Fibroblast of skin of abdomen (primary cell): ENCODE results near the gene GABBR1.
A peak's percentile ranks its signal among the peaks of the same experiment; 100 is the strongest.

ENCODE experiments used
- DNase-seq: peaks from one replicate; pipeline ENCODE4 v3.0.0-alpha.2; 2013

The GABBR1 gene

DNA sequence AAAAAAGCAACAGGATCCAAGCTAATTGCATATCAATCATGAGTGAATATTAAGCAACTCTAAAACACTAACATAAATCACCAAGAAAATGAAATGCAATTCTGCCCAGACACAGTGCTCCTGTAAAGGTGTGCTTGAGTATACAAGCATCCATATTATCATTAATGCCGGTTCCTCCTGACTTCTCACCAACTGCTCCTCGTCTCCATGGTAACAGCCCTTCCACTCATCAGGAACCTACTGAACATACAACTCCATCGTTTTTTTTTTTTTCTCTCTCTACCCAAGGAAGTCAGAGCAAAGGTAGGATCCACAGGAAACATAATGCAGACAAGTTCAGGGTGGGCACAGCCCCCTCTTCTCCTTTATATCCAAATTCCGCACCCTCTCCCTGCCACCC is 12.4 kb downstream of the GABBR1 start:
- DNase-seq: no peak

DNA sequence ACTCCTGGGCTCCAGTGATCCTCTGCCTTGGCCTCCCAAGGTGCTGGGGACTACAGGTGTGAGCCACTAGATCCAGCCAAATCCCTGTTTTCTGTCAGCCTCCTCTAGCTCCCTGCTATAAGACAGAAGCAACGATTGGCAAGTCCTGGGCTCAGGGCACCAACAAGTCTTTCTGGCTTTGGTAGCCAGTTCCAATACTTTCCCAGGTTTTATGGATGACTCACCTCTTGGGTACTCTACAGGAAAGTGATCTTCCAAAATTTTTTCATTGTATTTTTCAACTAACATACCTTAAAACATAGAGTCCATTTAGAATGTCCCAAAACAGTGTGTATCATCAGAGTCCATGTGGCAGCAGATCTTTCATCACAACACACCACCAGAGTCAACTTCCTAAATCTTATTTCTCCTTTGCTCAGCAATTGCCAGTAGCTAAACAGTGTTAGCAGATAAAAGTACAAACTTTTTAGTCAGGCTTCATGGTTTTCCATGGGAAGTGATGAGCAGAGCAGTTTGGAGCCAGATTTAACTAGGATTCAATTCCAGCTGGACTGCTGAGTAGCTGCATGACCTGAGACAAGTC is 13.3 kb downstream of the GABBR1 start:
- DNase-seq: no peak

DNA sequence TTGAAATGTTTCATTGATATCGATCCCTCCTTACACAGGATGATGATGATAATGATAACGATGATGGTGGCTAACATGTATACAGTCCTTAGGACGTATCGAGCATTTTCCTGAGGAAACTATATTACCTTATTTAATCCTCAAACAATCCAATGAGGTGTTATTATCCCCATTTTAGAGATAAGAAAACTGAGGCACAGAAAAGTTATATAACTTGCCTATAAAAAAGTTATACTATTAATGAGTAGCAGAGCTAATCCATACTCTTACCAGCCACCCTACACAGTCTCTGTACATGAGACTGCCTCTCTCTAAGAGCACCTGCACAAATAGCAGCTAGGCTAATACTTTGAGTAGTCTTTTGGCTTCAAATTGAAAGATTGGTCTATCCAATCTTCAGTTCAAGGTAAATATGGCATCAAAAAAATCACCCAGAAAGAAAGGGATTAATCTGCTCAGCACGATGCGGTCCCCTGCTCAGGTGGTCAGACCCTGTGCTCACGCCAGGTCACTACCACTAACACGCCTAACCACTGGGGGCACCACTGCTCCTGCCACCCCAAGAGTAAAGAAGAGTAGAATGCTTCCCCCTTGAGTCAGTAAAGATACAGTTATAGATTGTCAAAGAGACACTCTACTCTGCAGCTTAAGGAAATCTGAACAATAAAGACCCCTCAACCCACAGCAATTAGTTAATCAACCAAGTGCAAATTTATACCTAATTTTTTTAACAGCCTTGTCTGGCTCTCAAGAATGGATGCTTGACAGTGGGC is 15.0 kb downstream of the GABBR1 start:
- DNase-seq: no peak

DNA sequence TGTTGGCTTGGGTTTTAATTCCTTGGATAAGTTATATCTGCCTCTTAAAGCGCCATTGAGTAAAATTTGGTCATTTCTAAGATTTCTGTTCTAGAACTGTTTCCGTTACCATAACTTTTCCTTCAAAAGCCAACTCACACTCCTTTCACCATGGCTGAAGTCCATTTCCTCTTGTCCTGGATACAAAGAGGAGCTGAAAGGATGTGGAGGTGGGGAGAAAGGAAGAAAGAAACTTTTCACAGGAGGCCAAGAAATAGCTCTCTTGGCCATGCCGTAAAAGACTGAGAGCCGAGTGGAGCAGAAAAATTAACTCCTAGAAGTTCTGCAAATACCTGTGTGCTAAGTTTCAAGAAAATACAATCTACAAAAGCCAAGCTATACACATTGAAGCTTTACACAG is 21.6 kb downstream of the GABBR1 start:
- DNase-seq: no peak

DNA sequence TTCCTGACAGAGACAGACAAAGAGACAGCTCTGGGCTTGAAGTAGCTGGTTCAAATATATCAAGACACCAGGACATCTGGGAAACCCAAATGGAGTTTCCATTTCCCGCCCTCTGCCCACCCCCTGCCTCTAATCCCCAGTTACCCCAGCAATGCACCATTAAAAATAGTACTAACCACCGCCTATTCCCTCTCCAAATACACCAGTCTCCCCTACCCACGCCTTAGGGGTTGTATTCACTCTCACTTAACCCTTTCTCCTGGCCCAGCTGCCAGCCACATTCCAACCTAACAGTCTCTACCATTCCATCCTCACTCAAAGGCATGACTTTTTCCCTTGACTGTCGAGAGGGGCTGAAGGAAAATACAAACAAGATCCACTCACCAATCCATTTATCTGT is 22.4 kb downstream of the GABBR1 start:
- DNase-seq: no peak

DNA sequence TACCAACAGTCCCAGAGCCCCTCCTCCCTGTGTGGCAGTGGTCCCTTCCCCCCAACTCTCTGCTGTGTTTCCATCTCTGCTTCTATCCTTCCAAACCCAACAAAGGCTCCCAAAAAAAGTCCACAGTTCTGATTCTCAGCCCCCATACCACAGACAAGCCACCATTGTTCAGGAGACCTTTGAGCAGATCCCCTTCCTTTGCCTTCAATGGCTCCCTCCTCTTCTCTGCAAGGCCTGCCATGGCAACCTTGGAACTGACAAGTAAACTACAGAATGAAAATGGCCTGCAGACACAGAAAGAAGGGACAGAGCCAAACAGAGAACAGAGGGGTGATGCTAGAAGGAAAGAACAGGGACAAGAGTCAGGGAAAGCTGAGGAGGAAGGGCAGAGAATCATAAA is 24.9 kb downstream of the GABBR1 start:
- DNase-seq: no peak

DNA sequence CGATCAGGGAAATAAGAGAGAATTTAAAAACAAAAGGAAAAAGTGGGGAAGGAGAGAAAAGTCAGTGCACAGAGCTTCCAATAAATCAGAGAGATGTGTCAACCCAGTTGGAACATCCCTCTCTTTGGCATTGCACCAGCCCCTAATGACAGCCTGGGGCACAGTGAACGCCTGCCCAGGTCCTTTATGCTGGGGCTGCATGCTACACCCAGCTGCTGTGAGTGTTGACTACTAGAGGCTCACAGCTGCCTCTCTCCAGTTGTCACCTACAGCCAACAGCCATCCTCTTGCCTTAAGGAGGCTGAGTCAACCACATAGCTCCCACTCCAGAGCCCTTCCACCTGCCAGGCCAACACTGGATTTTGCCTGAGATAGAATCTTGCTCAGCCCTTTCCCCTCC is 29.1 kb downstream of the GABBR1 start:
- no peak for DNase-seq

DNA sequence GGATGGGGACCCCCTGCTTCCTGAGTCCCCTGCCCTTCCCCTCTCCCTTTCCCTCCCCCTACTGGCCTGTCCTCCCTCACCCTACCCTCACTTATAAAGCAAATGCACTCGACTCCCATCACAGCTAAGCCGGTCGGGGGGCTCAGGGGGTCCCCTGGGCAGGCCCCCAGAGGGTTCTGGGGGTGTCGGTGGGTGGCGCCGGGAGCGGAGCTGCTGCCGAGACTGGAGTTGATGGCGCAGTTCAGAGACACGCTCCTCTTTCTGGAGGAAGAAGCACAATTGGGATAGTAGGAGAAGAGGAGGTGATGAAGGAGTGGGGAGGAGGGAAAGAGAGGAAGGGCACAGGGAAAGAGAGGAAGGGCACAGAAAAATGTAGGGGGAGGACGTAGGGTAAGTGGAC is 29.5 kb downstream of the GABBR1 start:
- DNase-seq: no peak

DNA sequence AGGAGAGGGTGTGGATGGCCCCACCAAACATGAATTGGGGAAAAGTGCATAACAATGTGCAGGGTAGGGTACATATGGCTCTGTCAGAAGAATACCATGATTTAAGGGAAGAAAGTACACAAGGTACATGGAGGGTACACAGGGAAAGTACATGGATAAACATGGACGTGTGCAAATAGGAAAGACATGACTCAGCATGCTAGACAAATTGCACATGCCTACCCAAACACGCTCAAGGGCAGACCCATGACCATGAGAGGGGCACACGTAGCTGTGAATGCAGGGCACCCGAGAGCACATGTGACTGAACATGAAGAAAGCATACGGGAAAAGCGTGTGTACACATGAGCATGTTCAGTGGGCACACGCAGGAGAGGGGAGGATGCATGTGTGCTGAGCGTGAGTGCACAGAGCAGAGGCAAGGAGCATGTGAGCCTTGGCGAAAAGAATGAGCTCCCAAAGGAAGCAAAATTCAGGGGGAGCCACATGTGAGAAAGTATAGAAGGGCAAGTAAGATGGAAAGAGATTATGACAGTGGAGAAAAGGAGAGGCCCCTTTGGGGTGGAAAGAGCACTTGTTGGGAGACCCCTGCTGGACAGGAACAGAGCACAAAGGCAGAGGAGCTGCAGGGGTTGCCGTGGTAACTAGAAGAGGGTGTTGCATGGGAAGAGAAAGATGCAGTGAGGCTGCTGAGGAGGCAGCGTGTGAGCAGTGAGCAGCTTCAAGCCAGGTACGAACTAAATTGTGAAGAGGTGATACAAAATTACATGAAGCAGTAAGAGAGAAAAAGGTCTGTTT is 30.2 kb downstream of the GABBR1 start:
- peak; percentile 21 for DNase-seq

DNA sequence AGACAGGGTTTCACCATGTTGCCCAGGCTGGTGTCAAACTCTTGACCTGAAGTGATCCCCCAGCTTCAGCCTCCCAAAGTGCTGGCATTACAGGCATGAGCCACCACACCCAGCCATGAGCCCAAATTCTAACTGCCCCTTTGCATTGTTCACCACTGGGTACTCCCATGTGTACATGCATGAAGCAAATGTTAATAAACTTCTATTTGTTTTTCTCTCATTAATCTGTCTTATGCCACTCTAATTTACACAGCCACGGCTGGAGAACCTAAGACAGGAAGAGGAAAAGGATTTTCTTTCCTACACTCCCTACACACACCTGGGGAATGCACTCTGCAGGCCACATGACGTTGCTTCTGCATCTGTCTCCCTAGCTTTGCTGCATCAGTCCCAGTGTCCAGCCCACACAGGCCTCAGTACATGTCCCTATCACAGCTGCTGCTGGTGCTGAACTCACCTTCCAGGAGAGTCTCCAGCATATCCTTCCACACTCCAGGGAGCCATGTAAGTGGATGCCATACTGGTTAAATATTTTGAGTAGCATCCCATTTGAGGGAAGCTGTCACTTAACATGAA is 34.7 kb downstream of the GABBR1 start:
- no peak for DNase-seq

DNA sequence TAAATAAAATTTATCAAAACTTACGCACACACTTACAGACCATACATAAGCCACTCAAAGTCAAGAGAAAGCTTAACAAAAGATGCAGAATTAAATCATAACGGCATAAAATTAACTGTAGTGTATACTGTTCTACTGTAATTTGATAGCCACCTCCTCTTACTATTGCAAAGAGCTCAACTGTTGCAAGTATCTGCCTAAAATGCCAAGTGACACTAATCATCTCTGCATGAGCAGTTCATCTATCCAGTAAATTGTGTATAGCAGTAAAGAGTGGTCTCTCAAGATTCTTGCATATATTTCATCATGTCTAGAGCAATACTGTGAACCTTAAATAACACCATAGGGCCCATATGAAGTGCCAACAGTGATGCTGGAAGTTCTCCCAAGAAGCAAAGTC is 35.8 kb downstream of the GABBR1 start:
- peak; percentile 27 for DNase-seq

DNA sequence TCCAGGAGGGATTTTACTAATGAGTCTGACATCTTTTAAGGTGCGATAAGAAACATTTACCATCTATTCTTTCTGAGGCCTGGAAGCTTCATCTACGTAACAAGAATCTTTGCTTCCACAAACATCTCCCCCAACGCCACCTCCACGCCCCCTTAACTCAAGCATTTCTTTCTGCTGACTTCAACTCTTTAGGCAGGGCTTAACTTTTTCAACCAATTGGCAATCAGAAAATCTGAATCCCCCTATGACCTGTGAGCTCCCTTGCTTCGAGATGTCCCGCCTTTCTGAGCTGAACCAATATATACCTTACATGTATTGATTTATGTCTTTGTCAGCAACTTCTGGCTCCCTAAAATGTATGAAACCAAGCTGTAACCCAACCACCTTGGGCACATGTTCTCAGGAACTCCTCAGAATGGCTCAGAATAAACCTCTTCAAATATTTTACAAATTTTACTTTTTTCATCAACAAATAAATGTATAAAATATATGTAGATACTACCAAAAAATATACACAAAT is 36.5 kb downstream of the GABBR1 start:
- DNase-seq: no peak

DNA sequence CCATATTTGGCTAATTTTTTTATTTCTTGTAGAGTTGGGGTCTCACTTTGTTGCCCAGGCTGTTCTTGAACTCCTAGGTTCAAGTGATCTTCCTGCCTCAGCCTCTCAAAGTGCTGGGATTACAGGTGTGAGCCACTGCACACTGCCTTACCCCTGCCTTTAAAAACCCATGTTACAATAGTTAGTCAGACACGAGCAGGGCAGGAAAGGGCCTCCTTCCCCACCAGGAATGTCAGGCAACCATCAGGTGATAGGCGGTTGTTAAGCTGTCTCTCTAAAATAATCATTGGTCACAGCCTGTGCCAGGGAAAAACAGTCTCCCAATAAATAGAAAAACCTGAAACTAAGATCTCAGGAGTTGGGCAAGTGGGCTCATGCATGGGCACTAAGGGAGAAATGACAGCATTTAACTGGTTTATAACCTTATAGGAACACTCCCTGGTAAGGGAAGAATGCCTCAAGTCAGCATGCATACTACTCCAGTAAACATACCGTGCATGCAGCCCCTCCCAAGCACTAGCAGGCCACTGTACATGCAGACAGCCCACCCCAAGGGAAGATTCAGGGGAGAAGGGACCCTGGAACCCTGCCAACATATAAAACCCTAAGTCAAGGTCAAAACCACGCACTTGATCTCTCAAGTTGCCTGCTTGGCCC is 39.7 kb downstream of the GABBR1 start:
- DNase-seq: no peak

DNA sequence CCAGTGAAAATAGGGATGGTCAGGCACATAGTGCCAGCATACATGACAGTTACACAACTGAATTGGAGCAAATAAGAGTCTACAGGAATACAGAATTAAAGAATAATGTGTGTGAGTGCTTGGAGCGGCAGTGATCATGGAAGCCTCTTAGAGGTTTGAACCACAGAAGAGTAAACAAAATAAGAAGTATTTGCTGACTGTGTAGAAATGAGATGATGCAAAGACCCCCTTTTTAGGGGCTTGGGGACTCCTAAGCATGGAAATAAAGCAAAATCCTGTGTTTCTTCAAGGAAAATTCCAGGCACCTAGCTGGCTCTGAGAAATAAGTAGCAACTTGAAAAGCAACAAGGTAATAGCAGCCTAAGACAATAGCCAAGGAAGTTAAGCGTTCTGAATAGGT is 41.3 kb downstream of the GABBR1 start:
- DNase-seq: no peak

DNA sequence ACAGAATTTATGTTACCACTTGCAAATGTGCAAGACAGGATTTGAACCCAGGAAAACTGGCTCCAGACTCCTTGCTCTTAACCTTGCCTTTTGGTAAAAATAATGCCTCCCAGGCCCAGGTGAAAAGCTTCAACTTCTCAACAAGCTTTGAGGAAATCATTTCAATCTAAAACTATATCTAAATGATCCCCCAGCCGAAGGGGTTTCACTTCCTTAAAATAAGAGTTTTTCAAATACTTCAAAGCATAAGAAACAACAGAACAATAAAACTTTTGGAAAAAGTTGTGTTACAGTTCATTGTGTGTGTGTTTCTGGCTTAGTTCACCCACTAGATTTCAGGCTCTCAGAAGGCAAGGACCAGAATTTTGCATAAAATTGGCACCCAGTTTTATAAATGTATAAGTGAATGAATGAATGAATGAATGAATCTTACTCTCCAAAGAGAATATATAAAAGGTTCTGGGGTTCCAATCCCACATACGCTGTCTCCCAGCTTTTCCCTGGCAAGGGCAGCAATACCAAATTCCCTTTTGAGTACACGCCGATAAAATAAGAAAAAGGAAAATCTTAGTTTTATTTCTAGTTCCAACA is 42.7 kb downstream of the GABBR1 start:
- no peak for DNase-seq

DNA sequence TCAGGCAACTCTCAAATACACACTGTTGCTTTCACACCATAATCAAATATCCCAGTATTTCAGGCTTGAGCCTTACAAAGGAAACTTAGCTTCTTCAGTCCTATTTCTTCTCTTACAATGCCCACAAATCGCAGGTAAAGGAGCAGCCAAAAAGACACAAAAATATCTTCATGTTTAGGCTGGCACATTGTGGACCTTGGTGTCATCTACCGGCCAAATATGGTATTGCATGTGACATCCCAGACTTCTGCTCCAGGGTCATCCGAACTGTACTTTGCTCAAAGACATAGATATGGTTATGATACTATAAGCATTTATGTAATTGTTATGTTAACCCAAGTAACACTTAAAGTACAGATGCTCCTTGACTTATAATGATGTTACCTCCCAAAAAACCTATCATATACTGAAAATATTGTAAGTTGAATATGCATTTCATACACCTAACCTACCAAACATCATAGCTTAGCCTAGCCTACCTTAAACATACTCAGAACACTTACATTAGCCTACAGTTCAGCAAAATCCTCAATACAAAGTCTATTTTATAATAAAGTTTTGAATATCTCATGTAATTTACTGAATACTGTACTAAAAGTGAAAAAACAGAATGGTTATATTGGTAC is 43.4 kb downstream of the GABBR1 start:
- DNase-seq: peak; percentile 29

DNA sequence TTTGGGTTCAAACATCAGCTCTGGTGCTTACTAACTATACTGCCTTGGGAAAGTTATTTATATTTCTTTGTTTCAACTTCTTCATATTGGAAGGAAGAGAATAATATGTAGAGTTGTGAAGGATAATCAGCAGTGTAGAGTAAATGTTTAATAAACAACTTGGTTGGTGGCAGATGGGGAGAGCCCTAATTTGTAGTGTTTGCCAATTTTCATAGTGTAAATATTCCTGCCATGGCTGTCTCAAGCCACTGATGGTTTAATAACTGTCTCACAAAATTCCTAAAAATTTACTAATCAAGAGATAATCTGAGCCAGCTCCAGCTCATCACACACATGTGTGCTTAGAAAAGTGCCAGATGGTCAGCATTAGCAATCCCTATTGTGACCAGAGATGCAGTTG is 48.2 kb downstream of the GABBR1 start, which contains the start of gene OR2H2:
Gene OR2H2 (plus strand): TSS at position 301 of the 400 bp plus-strand sequence. CDS start 2,824 bp downstream, outside the sequence.
- no peak for DNase-seq

DNA sequence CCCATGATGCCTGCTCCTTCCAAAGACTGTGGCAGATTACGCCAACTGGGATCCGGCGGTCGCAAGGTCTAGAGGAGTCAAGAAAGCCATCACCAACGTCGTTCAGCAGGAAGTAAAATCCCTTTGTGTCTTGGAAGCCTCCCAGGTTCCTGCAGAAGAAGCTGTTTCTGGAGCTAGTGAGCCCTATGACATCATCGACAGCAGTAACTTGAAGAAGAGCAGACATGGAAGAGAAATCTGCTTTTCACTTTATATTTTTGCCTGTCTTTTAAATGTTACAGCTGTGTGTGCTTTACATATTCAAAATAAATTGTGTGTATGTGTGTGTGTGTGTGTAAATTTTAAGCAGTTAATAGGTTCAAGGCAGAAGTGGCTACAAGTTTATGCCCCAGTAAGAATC is 55.4 kb downstream of the GABBR1 start:
- DNase-seq: no peak

DNA sequence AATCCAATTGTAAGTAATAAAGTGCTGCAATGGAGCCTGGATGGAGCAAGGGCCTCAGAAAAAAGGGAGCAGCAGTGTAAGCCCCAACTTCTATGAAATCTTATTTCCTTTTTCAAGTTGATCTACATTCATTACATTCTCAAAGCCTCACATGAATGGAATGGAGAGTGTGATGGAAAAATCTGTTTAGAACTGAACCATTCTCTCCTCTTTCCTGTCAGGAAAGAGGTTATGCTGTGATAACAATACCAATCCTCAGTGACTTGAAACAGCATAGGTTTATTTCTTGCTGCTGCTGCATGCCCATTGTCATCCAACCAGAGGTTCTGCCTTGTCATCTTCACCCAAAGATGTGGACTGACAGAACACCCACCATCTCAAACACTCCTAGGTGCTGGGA is 56.9 kb downstream of the GABBR1 start:
- DNase-seq: no peak

DNA sequence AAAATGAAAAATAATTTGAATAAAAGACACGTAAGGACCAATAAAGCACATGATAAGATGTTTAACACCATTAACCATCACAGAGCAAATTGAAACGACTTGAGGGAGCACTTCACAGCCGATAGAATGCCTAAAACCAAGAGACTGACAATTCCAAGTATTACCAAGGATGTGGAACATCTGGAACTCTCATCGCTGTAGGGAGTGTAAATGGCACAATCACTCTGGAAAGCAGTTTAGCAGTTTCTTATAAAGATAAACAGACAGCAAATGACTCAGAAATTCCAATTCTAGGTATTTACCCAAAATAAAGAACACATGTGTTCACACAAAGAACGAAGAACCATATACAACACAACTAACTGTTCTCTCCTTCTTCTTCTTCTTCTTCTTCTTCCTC is 65.0 kb downstream of the GABBR1 start:
- DNase-seq: no peak

DNA sequence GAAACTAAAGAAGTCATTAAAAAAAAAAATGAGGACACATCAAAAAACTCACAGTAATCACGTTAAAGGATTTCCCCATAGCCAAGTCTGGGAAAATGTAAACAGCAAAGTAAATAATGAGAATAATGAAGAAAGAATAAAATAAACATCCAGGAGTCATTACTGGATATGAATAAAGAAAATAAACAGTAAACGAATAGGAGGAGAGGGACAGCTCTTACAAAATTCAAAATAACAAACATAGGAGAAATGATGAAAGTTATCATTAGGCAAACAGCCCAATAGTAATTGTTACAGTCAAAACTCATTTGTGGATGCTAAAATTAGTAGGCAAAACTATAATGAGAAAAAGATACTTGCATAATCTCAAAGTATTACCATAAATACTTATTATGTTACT is 65.4 kb downstream of the GABBR1 start:
- no peak for DNase-seq

DNA sequence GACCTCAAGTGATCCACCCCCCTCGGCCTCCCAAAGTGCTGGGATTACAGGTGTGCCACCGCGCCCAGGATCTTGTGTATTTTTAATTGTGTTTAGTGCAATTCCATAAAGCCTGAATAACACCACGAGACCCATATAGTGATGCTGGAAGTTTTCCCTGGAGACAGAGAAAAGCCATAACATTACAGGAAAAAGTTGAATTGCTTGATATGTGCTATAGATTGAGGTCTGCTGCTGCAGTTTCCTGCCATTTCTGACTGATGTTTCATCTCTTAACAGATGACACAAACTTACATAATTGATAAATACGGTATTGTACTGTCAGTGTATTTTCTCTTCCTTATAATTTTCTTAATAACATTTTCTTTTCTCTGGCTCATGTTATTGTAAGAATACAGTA is 66.1 kb downstream of the GABBR1 start:
- no peak for DNase-seq
